Astrocyte (in vitro differentiated cells and primary cell): ENCODE results near the gene CRLF1. TPM values are rescaled to one million over a fixed set of nuclear protein-coding genes. Genes with fewer than 3 reads are reported as not detected.

Experiments used
- DNase-seq: peaks from one replicate; pipeline ENCODE4 v3.0.0-alpha.2; 2010; ENCODE audit warnings: low read depth
- FAIRE-seq: peaks from 2 replicates; lab custom pipeline; 2011; peaks lifted over from hg19 to GRCh38; lab: Jason Lieb, UNC
- H2AFZ ChIP-seq: 2 replicates; pipeline ENCODE4 v1.6.0; 2012; ENCODE audit warnings: low read depth, low read length, inconsistent platforms
- H3K27ac ChIP-seq: 2 replicates; pipeline ENCODE4 v1.5.1; 2011; ENCODE audit warnings: low read depth, low read length, inconsistent platforms
- H3K27me3 ChIP-seq: 2 replicates; pipeline ENCODE4 v1.6.0; 2011; ENCODE audit warnings: low read length, inconsistent platforms; ENCODE audit not compliant: insufficient read depth
- H3K36me3 ChIP-seq: 2 replicates; pipeline ENCODE4 v1.5.1; 2011; ENCODE audit warnings: low read length, inconsistent platforms; ENCODE audit not compliant: insufficient read depth
- H3K4me1 ChIP-seq: 2 replicates; pipeline ENCODE4 v1.5.1; 2011; ENCODE audit warnings: low read length, inconsistent platforms; ENCODE audit not compliant: insufficient read depth
- H3K4me2 ChIP-seq: 2 replicates; pipeline ENCODE4 v1.6.0; 2012; ENCODE audit warnings: low read length, inconsistent platforms
- H3K4me3 ChIP-seq: 2 replicates; pipeline ENCODE4 v1.5.1; 2011; ENCODE audit warnings: low read depth, mild to moderate bottlenecking, low read length, inconsistent platforms; ENCODE audit not compliant: insufficient read depth
- H3K79me2 ChIP-seq: 2 replicates; pipeline ENCODE4 v1.6.0; 2012; ENCODE audit warnings: mild to moderate bottlenecking, low read length, inconsistent platforms; ENCODE audit not compliant: insufficient read depth
- H3K9ac ChIP-seq: 2 replicates; pipeline ENCODE4 v1.6.0; 2012; ENCODE audit warnings: mild to moderate bottlenecking, low read length, inconsistent platforms
- H3K9me3 ChIP-seq: 2 replicates; pipeline ENCODE4 v1.5.1; 2012; ENCODE audit warnings: low read depth, mild to moderate bottlenecking, low read length, inconsistent platforms; ENCODE audit not compliant: insufficient read depth
- H4K20me1 ChIP-seq: 2 replicates; pipeline ENCODE4 v1.6.0; 2012; ENCODE audit warnings: low read length, inconsistent platforms; ENCODE audit not compliant: insufficient read depth
- H3K27ac Mint-ChIP-seq: one replicate; pipeline ENCODE4 v1.8.0; 2021; ENCODE audit warnings: mild to moderate bottlenecking, mixed read lengths; ENCODE audit not compliant: unreplicated experiment
- H3K27me3 Mint-ChIP-seq: one replicate; pipeline ENCODE4 v1.8.0; 2021; ENCODE audit warnings: low read depth, mixed read lengths; ENCODE audit not compliant: unreplicated experiment
- H3K36me3 Mint-ChIP-seq: one replicate; pipeline ENCODE4 v1.8.0; 2021; ENCODE audit warnings: low read depth, mixed read lengths; ENCODE audit not compliant: unreplicated experiment
- H3K4me1 Mint-ChIP-seq: one replicate; pipeline ENCODE4 v1.8.0; 2021; ENCODE audit warnings: low read depth, mixed read lengths; ENCODE audit not compliant: unreplicated experiment
- H3K4me3 Mint-ChIP-seq: one replicate; pipeline ENCODE4 v1.8.0; 2021; ENCODE audit warnings: mild to moderate bottlenecking, moderate library complexity, mixed read lengths; ENCODE audit not compliant: unreplicated experiment
- H3K9me3 Mint-ChIP-seq: one replicate; pipeline ENCODE4 v1.8.0; 2021; ENCODE audit warnings: mild to moderate bottlenecking, mixed read lengths; ENCODE audit not compliant: unreplicated experiment
- EZH2 ChIP-seq: IDR thresholded peaks from 2 replicates; pipeline ENCODE4 v1.6.1; 2012; ENCODE audit warnings: mild to moderate bottlenecking, low read length, inconsistent platforms; ENCODE audit not compliant: insufficient read depth
- total RNA-seq: library from RNA; stranded (reverse); gene quantifications from 2 replicates; pipeline ENCODE4 v1.2.1, GENCODE V29; 2021
- TF ChIP-seq, protein P1 (sequence below): IDR thresholded peaks from 2 replicates; pipeline ENCODE4 v1.5.1; 2011; ENCODE audit warnings: low read depth, mild to moderate bottlenecking, inconsistent platforms, low read length, moderate library complexity; ENCODE audit not compliant: insufficient read depth

CRLF1 gene
- total RNA-seq, 1 donor from 2014 or later = 18.5 TPM

DNA sequence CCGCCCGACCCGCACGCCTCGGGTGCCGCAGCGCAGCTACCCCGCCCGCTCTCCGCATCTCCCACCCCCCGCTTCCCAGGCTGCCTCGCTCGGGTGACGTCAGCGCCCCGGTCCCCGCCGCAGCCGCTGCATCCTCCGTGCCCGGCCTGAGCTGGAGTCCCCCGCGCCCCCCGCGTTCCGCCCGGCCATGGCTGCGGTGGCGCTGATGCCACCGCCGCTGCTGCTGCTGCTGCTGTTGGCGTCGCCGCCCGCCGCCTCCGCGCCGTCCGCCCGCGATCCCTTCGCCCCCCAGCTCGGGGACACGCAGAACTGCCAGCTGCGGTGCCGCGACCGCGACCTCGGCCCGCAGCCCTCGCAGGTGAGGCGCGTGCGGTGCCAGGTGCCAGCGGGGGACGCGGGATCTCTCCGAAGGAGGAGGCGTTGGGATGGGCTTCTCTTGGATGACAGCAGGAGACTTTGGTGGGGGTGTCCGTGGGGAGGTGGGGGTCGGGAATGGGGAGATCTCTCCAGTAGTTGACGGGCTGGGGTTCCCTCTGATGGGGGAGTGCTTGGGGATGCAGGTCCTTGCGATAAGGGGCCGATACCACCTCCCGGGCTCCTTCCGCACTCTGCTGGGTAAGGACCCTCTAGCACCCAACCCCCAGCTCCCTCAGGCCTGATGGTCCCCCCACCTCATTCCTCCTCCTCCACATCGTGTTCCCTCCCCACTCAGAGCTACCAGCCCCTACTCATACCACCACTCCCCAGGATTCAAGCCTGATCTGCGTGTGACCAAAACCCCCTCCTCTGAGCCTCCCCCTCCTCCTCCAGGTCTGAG is 6.4 kb upstream of the CRLF1 start, which contains the start of gene TMEM59L:
Gene TMEM59L (plus strand): TSS at position 99 of the 817 bp plus-strand sequence. CDS start 89 bp downstream, at position 188.
- H3K4me2 ChIP-seq = peak within 1 kb of the TSS; percentile 83
- DNase-seq (no peak), FAIRE-seq (no peak)
- Mint-ChIP-seq H3K9me3 (peaks cover 18% of the 10 kb centered on the region), H3K27me3 (peaks cover 66% of the 10 kb centered on the region), H3K27ac (no peak within 1 kb of the TSS), H3K36me3 (peaks cover 4% of the 10 kb centered on the region), H3K4me1 (peaks cover 5% of the 10 kb centered on the region), H3K4me3 (peak within 1 kb of the TSS; percentile 81)
- H3K27ac ChIP-seq = no peak within 1 kb of the TSS
- peaks cover 6% of the 10 kb centered on the region for H3K4me1 ChIP-seq
- H2AFZ ChIP-seq = peak within 1 kb of the TSS; percentile 63
- peak within 1 kb of the TSS; percentile 46 for H3K4me3 ChIP-seq
- peak within 1 kb of the TSS; percentile 18 for H3K9ac ChIP-seq
- peaks cover 19% of the 10 kb centered on the region for H4K20me1 ChIP-seq
- TF ChIP-seq, protein P1, sequence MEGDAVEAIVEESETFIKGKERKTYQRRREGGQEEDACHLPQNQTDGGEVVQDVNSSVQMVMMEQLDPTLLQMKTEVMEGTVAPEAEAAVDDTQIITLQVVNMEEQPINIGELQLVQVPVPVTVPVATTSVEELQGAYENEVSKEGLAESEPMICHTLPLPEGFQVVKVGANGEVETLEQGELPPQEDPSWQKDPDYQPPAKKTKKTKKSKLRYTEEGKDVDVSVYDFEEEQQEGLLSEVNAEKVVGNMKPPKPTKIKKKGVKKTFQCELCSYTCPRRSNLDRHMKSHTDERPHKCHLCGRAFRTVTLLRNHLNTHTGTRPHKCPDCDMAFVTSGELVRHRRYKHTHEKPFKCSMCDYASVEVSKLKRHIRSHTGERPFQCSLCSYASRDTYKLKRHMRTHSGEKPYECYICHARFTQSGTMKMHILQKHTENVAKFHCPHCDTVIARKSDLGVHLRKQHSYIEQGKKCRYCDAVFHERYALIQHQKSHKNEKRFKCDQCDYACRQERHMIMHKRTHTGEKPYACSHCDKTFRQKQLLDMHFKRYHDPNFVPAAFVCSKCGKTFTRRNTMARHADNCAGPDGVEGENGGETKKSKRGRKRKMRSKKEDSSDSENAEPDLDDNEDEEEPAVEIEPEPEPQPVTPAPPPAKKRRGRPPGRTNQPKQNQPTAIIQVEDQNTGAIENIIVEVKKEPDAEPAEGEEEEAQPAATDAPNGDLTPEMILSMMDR = no peak
- peak; percentile 99 for TF ChIP-seq EZH2
- no peaks in the 10 kb centered on the region for H3K36me3 ChIP-seq
- peaks cover 54% of the 10 kb centered on the region for H3K27me3 ChIP-seq
- H3K79me2 ChIP-seq = no peaks in the 10 kb centered on the region
- peaks cover 2% of the 10 kb centered on the region for H3K9me3 ChIP-seq

DNA sequence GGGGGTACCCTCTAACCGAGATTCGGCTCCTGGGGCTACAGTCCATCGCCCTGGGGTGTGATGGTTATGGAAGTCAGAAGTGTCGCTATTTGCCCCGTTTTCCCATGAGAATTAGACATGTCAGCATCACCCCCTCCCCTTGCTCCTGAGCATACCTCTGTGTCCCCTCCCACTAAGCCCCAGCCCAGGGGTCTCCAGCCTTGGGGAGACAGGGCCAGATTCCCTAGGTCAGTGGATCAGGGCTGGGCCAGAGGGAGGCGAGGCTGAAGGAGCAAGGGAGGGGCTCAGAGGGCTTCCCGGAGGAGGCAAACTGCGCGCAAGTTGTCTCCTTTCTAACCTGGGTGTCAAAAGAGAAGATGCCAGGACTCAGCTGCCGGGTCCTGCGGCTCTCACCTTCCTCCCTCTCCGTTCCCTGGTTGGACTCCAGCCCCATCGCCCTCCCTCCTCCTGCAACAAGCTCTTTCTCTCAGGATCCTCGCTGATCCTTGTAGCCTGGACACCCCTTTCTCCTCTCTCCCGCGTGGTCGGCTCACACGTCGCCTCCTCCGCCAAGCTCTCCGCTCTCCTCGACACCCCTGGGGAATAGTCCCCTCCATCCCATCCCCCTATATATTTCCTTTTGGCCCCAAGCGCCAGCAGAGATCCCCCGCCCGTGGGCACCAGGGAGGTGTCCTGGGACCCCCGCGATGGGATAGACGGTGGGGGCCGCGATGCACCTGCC is 5.6 kb upstream of the CRLF1 start:
- peaks cover 5% of the 10 kb centered on the region for H3K4me1 Mint-ChIP-seq
- no peaks in the 10 kb centered on the region for H3K36me3 Mint-ChIP-seq
- Histone ChIP-seq H3K4me1 (peaks cover 8% of the 10 kb centered on the region), H3K27me3 (peaks cover 61% of the 10 kb centered on the region), H3K9ac (no peak overlapping the region), H3K9me3 (peaks cover 2% of the 10 kb centered on the region), H4K20me1 (peaks cover 19% of the 10 kb centered on the region), H3K79me2 (no peaks in the 10 kb centered on the region), H3K36me3 (no peaks in the 10 kb centered on the region), H3K4me3 (peak overlapping the region; percentile 46), H2AFZ (peak overlapping the region; percentile 63), H3K27ac (no peak overlapping the region), H3K4me2 (peak overlapping the region; percentile 83)
- H3K4me3 Mint-ChIP-seq = peak overlapping the region; percentile 81
- FAIRE-seq (no peak), DNase-seq (no peak)
- peaks cover 10% of the 10 kb centered on the region for H3K9me3 Mint-ChIP-seq
- TF ChIP-seq EZH2 = no peak
- TF ChIP-seq, protein P1 = no peak
- peaks cover 64% of the 10 kb centered on the region for H3K27me3 Mint-ChIP-seq
- H3K27ac Mint-ChIP-seq = no peak overlapping the region
